Spleen (tissue), 7 donors: ENCODE measurements around the gene PCYT2.
A peak's percentile ranks its signal among the peaks of the same experiment; 100 is the strongest.

Experiments
- POLR2AphosphoS5 ChIP-seq, 3 donors: sonication (generic); formaldehyde crosslinking; IDR thresholded peaks; one replicate each; pipeline ENCODE4 v1.5.1; 2017; ENCODE audit warnings: antibody characterized with exemption in 3 of 3
- TF ChIP-seq, protein P1 (sequence below), 11 experiments: fragments of 200-600 bp in 7 of 11; fragments of 450-650 bp in 4 of 11; sonication (generic) in 4 of 11; IDR thresholded peaks in 8 of 11; conservative IDR thresholded peaks in 3 of 11; 1 replicate in 7 of 11; 2 replicates in 4 of 11; pipeline versions ENCODE4 v1.4.0 to v1.8.0; 2016 to 2021; ENCODE audit warnings: antibody characterized with exemption in 11 of 11, inconsistent platforms in 4 of 11, mild to moderate bottlenecking in 1 of 11
- donor health status: DM: no; HTN: no; CAD: no; lungs with moderate emphysema.
- donor health status: DM: no; HTN: no; CAD: no.
- donor health status: DM: no; HTN: no; CAD: no.

DNA sequence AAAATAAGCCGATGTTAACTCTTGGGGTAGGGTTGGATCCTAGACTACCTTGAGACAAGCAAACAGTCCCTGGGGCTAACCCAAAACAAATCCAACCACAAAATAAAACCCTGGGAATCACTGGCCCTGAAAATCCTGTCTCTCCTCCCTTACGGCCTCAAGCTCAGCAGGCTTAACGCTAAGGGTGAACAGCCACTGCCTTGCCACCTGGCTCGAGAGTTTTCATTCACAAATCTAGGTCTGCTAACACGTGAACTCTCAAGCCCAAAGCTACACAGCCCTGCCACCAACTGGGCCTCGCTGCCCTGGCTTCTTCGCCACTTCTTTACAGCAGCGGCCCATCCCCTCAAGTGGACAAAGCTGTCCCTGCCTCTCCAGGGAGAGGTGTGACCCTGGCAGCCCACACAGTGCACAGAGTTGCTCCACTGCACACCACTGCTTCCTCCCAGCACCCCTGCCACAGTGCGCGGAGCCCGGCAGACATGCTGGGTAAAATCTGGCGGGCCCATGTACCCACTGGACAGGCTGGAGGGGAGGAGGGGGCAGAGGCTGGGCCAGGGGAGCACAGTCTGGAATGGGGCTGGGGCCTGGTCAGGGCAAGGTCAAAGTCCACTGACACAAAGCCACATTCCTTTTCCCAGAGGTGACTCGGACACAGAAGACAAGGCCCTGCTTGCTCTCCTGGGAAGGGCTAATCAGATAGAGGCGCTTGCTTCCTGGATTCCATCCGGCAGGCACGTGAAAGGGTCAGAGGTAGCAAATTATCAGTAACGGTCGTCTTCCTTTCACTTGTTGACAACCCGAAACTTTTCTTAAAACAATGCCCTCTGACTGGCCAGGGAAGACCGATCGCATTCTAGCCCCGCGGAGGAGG is 996 bp downstream of the PCYT2 start:
- TF ChIP-seq, protein P1, sequence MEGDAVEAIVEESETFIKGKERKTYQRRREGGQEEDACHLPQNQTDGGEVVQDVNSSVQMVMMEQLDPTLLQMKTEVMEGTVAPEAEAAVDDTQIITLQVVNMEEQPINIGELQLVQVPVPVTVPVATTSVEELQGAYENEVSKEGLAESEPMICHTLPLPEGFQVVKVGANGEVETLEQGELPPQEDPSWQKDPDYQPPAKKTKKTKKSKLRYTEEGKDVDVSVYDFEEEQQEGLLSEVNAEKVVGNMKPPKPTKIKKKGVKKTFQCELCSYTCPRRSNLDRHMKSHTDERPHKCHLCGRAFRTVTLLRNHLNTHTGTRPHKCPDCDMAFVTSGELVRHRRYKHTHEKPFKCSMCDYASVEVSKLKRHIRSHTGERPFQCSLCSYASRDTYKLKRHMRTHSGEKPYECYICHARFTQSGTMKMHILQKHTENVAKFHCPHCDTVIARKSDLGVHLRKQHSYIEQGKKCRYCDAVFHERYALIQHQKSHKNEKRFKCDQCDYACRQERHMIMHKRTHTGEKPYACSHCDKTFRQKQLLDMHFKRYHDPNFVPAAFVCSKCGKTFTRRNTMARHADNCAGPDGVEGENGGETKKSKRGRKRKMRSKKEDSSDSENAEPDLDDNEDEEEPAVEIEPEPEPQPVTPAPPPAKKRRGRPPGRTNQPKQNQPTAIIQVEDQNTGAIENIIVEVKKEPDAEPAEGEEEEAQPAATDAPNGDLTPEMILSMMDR (IDR thresholded peaks at IDR 0.05 in 8 of 11, conservative IDR thresholded peaks at IDR 0.05 in 3 of 11): no peak
- peak in 1 of 3 donors; percentile 7 for TF ChIP-seq POLR2AphosphoS5 (IDR thresholded peaks at IDR 0.05)
